ENCODE measurements around the gene NGF.

DNA sequence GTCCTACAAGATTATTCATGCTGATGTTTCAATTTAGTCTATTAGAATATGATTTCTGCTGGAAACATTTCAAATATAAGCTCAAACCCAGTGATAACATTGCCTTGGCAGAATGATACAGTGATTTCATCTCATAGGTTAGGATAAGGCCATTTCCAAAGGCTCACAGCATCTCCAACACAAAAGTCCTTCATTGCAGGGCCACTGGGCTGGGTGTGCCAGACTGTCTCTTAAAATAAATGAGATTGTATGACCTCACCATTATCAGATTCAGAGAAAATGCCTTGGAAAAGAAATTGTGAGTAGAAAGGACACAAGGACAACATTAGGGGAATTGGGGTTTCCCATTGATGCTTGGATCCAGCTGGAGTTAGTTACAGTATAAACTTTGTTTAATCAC lies 30.4 kb downstream of the NGF start:
- no peak for TF ChIP-seq CTCF (IDR thresholded peaks at IDR 0.05; ENCODE audit: low read length)
- TF ChIP-seq EZH2 (optimal IDR thresholded peaks at IDR 0.05; ENCODE audit: low read depth, low read length): no peak
- TF ChIP-seq EZH2phosphoT487 (IDR thresholded peaks at IDR 0.05; ENCODE audit: low read length): no peak

Data from MM.1S (cell line).